HG03139 (cell line): Measurements from ENCODE around the gene MEG3.
"Not testable (repeated sequence)": the region's sequence is repeated elsewhere in the genome, so short reads cannot be mapped to it uniquely, and the experiment has no call there.

Experiments
- ATAC-seq: cut with Tn5 transposase; IDR thresholded peaks from one replicate; pipeline ENCODE4 v1.9.1; 2021; ENCODE audit not compliant: unreplicated experiment

Gene MEG3

DNA sequence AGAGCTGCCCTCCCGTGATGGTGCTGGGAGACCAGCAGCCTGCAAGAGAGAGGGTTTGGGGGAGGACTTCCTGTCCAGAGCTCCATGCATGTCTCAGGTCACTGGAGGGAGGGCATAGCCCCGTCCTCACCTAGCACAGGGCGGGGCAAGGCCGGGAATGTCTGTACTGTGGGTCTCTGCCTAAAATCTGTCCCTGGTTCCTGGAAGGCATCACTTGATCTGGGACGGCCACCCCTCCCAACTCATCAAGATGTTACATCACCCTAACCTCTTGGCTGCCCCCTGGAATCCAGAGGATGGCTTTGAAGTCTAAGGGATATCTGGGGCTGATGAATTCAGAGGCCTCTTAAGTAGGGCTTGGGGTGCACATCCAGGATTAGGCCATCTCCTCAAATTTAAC, 37.0 kb upstream of the MEG3 start:
- no peak for ATAC-seq

DNA sequence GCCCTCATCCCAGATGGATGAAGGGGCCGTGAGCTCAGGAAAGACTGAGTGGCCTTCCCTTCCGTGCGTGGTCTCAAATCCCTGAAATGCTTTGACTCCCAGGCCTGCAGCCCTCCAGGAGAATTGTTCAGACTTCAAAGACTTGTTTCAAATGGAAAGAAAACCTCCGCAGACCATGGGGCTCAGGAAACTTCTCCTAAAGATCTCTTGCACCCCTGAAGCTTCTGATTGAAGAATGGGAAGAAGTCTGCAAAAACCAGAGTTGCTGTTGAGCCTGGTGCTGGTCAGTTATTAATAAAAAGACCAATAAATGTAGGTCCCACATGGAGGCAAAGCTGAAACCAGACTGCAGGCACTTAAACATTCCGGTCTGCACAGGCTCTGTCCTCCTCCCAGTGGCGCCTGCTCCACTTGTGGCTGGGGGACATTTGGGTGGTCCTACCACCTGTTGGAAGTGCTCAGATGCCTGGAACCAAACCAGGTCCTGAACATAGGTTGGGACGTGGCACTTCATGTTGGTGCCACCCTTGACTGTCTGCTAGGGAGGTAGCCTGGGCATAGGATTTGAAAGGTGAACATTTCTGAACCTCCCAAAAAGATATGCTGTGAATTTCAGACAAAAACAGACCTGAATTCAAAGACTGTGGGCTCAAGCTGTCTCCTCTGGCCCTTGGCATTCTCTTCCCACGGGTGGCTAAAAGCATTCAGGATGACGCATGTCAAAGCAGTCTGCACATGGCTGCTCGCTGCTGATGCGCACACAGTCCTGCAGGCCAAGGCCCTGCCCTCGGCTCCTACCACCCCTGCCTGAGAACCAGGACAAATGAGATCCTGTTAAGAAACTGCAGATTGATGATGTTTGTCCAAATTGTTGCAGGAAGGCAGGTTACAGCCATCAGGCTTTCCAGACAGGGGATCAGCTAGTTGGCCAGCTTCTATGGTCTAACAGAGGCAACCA, 36.2 kb upstream of the MEG3 start:
- ATAC-seq: no peak

DNA sequence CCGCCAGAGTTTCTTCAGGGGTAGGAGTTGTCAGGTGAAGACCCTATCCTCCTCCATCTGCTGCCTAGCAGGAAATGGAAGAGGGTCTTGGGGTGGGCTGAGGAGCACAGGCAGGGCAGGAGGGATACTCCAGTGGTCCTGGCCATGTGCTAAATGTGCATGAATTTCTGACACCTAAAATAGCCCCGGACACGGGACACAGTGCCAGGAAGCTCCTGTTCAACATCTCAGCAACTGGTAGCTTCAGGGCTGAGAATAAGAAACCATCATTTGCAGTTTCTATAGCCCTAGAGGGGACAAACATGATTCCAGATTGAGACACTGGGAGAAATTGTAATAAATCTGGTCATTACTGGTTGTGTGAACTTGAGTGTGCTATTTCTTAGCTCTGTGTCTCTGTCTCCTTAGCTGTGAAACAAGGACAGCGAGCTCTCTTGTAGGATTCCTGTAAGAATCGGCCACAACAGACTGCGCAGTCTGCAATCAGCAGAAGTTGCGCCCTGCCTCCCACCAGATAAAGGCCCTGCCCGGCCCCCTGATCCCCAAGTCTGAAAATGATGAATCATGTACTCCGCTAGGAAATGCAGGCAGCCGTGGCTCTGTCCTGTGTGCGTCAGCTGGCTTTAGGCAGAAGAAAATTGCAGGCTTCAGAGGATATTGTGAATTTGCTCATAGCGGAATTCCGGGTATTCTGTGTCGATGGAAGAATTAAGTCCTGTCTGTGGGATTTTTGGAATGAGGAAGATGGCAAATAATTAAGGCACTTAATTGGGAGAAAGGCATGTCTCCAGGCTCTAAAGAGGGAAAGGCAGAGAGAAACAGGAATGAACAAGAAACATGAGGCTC, 35.2 kb upstream of the MEG3 start:
- ATAC-seq: no peak

DNA sequence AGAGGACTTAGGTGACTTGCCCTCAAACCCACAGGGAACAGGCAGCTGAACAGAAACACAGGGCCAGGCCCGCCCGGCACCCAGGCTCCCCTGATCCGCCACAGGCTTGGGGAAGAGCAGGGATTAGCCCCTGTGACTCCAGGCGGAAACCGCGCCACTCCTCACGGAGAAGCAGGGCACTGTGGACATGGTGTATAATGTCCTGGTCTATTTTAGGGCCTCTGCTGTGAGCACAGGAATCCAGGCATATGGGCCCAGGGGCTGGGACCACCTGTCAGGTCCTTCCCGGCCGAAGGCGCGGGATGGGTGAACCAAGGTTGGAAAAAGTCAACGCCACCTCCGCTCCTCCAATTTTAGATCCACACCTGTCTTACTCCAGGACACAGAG, 34.6 kb upstream of the MEG3 start:
- no peak for ATAC-seq

DNA sequence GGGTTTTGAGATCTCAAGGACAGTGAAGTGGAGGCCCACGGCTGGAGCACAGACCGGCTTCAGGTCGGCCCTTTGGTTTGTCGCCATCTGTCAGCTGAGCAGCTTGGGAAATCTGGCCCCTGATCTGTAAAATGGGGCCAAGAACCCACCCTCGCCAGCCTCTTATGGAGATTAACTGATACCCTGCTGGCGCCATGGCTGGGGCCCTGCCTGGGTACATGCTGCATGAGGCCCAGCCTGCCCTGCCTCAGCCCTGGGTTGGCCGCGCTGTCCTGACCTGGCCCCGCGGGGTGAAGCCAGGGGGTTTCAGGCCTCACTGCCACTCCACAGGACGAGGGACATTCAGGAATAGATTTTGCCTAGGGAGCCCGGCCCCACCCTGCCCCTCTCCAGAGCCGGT, 33.9 kb upstream of the MEG3 start:
- no peak for ATAC-seq

DNA sequence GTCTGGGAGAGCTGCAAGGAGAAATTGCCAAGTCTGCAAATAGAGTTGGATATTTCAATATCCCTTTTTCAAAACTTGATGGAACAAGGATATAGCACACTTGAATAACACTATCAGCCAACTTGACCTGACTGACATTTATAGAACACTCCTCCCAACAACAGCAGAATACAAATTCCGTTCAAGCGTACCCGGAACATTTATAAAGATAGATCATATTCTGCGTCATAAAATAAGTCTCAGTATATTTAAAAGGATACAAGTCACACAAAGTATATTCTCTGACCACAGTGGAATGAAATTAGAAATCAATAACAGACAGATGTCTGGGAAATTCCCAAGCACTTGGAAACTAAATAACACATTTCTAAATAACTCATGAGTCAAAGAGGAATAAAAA, 29.0 kb upstream of the MEG3 start:
- ATAC-seq: no peak

DNA sequence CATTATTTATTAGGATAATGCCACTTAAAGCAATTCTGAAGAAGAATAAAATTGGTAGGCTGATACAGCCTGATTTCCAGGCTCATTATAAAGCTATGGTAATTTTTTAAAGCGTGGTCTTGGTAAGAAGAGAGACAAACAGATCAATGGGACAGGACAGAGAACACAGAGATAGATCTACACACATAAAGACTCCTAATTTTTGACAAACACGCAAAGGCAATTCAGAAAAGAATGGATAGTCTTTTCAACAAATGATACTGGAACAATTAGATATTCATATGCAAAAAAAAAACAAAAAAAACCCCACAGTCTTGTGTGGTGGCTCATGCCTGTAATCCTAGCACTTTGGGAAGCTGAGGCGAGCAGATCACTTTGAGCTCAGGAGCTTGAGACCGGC, 25.9 kb upstream of the MEG3 start:
- ATAC-seq: no peak

DNA sequence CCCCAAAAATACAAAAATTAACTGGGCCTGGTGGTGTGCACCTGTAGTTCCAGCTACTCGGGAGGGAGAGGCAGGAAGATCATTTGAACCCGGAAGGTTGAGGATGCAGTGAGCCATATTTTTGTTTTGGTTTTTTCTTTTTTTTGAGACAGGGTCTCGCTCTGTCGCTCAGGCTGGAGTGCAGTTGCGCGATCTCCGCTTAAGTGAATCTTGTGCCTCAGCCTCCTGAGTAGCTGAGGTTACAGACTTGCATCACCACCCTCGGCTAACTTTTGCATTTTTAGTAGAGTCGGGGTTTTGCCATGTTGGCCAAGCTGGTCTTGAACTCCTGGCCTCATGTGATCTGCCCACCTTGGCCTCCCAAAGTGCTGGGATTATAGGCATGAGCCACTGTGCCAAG, 24.5 kb upstream of the MEG3 start:
- ATAC-seq: not testable (repeated sequence)

DNA sequence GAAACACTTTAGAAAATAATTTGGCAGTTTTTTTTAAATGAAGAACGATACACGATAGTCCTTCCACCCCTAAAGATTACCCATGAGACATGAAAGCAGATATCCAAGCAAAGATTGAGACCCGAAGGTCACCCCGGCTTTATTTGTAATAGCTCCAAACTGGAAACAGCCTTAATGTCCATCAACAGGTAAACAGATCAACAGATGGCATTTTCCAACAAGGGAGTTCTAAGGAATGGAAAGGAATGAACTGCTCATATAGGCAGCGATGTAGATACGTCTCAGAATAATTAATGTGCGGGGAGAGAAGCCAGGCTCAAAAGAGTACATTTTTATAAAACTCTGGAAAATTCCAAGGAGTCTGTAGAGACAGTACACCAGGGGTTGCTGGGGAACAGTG, 23.7 kb upstream of the MEG3 start:
- ATAC-seq: no peak

DNA sequence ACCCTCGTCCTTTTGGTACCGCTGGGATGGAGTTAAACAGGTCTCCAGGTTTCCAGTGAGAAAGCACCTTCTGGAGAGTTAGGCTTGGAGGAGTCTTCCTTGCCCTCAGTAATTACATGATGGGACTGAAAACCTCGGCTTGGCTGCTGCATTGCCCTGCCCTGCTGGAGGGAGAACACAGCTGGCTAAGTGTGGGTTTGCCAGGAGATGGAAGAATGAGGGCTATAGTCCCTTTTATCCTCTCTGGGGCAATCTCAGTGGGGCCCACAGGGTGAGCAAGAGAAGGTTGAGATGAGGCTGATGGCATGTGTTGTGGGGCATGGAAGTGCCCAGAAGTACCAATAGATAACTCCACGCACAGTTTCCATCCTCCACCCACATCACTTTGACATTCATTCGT, 23.2 kb upstream of the MEG3 start:
- ATAC-seq: no peak

DNA sequence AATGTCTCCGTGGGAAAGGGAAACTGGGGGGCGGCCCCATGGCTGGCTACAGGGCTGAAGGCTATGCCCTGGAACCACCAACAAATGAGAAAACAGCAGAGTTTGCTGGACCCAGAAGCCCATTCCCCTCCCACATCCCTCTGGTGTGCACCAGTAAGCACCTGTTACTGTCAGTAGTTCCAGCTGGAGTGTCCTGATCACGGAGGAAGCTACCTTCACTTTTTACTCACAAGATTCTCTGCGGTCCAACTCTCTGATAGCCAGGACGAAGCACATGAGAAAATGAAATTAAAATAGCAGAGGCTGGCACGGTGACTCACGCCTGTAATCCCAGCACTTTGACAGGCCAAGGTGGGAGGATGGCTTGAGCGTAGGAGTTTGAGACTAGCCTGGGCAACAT, 22.7 kb upstream of the MEG3 start:
- ATAC-seq: no peak

DNA sequence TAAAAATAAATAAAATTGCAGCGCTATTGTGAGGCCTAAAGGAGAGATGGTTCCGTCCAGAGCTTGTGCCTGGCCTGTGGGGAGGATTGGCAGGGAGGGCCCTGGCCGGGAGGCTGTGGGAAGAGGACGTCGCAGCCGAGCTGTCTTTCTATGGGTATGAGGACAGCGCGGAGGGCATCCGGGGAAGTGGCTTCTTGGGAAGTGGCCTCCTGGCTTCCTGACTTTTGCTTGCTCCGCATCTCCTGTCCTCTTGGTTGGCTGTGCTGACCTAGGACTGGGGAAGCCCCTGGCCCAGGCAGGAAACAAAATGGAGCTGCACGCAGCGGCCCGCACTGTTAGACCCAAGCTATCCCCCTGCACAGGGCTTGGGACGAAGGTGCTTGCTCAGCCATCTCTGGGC, 22.2 kb upstream of the MEG3 start:
- ATAC-seq: no peak

DNA sequence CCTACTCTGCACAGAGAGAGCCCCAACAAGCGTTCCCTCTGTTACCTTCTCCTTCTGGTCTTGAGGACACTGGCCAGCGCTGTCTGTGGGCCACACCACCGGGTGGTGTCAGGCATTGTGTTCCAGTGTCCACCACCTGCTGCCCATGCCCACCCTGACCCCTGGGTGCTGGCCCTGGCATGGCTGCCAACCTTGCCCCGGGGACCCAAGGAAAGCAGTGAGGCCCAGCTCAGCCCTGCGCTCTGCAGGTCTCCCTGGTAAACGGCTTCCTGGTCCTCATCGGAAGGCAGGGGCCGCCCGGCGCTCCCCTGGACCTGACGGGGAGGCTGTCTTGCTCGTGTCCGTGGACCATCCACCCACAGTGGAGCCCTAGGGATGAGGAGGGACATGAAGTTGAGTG, 21.8 kb upstream of the MEG3 start:
- ATAC-seq: no peak

DNA sequence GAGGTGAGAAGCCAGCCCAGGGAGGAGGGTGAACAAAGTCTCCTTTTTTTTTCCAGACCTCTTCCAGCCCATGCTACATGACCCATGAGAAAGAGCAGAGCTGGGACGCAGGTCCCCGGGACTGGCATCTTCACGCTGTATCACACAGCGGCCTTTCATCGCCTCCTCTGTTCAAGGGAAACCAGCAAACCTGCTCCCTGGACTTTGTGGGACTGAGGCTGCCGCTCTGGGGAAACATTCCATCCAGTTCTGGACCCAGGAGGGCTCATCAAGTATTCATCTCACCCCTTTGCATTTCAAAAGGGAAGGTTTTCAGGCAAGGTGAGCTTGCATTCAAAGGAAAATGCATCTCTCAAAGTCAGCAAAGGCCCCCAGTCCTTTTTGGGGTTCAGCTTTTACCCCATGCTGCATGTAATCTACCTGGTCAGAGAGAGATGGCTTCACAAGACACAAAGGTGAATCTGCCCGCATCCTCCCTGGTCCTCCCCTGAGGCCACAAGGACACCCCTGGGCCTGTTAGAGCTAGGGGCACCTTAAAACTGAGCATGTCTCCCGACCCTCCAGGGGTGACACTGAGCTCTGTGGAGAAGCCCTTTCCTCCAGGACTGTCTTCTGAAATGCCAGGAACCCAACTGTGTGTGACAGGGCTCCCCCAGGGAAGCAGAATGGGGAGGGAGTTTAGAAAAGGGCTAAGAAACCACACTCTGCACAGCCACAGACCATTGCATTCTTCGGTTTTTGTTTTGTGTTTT, 21.2 kb upstream of the MEG3 start:
- ATAC-seq: no peak

DNA sequence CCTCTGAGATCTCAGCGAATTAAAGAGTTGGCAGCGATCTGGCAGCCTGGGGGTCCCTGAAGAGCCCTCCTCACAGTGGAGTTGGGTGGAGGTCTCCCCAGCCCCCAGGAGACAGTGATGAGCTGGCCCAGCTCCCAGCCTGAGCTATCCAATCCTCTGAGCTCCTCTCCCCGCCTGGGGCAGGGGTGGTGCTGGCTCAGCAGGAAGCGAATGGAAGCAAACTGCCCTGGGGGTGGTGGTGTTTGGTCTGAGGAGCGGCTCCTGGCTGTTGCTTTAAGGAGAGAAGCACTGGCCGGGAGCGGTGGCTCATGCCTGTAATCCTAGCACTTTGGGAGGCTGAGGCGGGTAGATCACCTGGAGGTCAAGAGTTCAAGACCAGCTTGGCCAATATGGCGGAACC, 19.5 kb upstream of the MEG3 start:
- ATAC-seq: no peak

DNA sequence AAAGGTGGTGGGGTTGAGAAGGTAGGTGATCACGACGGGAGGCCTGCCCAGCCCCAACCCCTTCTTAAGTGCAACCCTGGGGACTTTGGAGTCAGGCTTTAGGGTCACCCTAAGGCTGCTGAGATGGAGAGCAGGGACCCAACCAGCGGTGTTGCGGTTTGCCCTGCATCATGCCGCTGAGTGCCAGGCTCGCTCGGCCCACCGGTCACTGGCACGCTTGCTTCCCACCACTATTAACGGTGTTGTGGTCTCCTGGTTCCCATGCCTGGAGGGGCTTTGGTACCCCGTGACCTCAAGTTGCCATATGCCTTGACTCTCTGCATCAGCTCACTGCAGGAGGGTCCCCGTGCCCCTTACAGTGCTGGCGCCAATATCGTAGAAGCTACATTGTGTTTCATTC, 18.4 kb upstream of the MEG3 start:
- ATAC-seq: no peak

DNA sequence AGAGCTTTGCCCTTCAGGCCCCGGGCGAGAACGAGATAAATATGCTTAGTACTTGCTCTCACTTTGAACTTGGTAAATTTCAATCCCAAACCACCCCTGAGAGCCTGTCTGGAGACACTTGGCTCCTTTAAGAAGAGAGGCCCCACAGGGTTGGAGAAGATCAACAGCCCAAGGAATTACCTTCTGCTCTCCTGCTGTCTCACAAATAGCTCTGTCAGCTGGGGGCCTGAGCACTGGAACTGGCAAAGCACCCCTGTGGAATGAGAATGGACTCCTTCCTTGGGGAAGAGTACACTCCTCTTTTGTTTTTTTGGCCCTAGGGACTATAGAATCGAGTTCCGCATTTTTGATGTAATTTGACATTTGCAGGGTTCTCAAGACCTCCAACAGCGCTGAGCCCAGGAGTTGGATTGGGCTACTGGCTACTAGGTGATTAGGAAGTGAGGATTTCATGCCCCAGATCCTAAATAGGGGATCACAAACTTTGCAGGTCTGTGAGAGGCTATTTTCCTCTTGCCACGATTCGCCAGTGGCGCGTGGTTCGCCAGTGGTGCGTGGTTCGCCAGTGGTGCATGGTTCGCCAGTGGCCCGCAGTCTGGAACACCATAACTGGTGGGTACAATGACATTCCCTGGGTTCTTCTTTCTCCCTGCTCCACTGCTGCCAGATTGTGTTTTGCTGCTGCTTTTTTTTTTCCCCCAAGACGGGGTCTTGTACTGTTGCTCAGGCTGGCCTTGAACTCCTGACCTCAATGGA, 17.8 kb upstream of the MEG3 start:
- no peak for ATAC-seq

DNA sequence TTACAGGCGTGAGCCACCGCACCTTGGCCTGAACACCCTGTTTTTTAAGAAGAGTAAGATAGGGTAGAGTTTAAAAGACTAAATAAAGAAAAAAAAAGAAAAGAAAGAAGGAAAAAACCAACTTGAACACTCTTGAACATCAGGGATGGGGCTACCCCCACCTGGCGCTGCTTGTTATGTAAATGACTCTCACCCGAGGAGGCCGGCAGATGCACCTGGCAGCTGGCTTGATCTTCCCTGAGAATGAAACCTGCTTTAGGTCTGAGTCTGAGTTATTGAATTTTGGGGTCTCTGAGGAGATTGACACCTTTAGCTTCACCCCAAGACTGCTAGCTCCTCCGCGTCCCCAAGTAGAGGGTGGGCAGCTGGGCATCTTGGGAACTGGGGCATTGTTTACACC, 15.5 kb upstream of the MEG3 start:
- no peak for ATAC-seq

DNA sequence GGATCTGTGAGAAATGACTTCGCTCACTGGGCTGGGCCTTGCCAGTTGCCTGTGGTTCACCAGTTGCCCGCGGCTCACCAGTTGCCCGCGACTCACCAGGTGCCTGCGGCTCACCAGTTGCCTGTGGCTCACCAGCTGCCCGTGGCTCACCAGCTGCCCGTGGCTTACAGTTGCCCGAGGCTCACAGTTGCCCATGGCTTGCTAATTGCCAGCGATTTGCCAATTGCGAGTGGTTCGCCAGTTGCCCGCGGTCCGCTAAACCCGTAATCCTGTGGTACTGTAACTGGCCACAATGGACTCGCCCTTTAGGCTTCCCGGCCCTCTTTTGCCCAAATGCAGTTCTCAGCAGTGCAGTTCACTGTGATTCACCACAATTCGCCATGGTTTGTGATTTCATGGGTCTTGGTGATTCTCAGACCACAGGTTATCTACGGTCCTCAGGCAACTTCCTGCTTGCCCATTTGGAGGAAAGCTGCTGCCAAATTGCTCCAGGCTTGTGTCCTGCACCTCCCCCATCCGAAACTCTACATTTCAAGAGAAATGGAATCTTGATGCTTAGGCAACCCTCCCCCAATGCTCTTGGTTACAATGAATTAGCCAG, 15.0 kb upstream of the MEG3 start:
- ATAC-seq: no peak

DNA sequence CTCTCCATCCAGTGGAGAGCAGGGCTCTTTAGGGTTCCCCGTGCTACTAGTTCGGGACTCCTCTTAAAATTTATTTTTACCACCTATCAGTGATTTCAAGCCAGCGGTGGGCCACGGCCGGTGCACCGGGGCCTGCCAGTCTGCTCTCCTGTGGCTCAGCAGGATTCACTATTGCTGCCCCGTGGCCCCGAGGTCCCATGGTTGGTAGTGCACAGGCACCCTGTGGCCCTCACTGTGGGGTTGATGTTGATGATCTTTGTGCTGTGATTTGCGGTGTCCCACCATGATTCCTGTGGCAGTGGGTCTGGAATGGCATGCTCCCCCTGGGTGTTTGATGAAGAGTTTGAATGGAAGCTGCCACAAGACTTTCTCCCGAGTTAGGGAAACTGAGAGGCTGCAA, 12.6 kb upstream of the MEG3 start:
- ATAC-seq: no peak
